Measurements from ENCODE around the gene SLC2A11. TPM values are rescaled to one million over a fixed set of nuclear protein-coding genes. Genes with fewer than 3 reads are reported as not detected.

Gene SLC2A11
- total RNA-seq (2014; rRNA removed; shearing (Covaris generic)), result 0.51 and 1.9 TPM in 2 replicates

- DNase-seq, result peak; percentile 97 to 99
- H3K4me3 ChIP-seq, result peak within 1 kb of the TSS; percentile 55
- H3K36me3 ChIP-seq, result no peaks in the 10 kb centered on the region
- H3K27ac ChIP-seq, result no peak within 1 kb of the TSS
- H3K4me1 ChIP-seq, result peaks cover 10% of the 10 kb centered on the region
- H3K27me3 ChIP-seq, result no peaks in the 10 kb centered on the region
- H3K9me3 ChIP-seq (replicated peaks), result no peaks in the 10 kb centered on the region
These were observed at the start of gene SLC2A11 for GRCh38 chr22:23857606-23858483. SLC2A11 (plus strand) TSS chr22:23857875; CDS start chr22:23858000, 125 bp downstream.

GRCh38 chr22:23812378-23812777, 45.3 kb upstream of the SLC2A11 start:
- Histone ChIP-seq H3K4me1 (no peaks in the 10 kb centered on the region), H3K4me3 (no peak overlapping the region), H3K36me3 (peaks cover 40% of the 10 kb centered on the region), H3K27ac (no peak overlapping the region), H3K9me3 (replicated peaks) (no peaks in the 10 kb centered on the region), H3K27me3 (no peaks in the 10 kb centered on the region)
- no peak for DNase-seq

GRCh38 chr22:23815541-23816155, 42.0 kb upstream of the SLC2A11 start:
- Histone ChIP-seq H3K9me3 (replicated peaks) (no peaks in the 10 kb centered on the region), H3K27me3 (no peaks in the 10 kb centered on the region), H3K27ac (no peak overlapping the region), H3K36me3 (peaks cover 63% of the 10 kb centered on the region), H3K4me1 (no peaks in the 10 kb centered on the region), H3K4me3 (no peak overlapping the region)
- no peak for DNase-seq

GRCh38 chr22:23816156-23816976, 41.3 kb upstream of the SLC2A11 start:
- H3K36me3 ChIP-seq, result peaks cover 64% of the 10 kb centered on the region
- H3K4me3 ChIP-seq, result no peak overlapping the region
- no peaks in the 10 kb centered on the region for H3K4me1 ChIP-seq
- no peaks in the 10 kb centered on the region for H3K9me3 ChIP-seq (replicated peaks)
- H3K27ac ChIP-seq, result no peak overlapping the region
- no peak for DNase-seq
- no peaks in the 10 kb centered on the region for H3K27me3 ChIP-seq

- Histone ChIP-seq H3K27ac (no peak overlapping the region), H3K4me3 (no peak overlapping the region), H3K27me3 (no peaks in the 10 kb centered on the region), H3K36me3 (peaks cover 63% of the 10 kb centered on the region), H3K4me1 (no peaks in the 10 kb centered on the region), H3K9me3 (replicated peaks) (no peaks in the 10 kb centered on the region)
- no peak for DNase-seq
These were observed 40.5 kb upstream of the SLC2A11 start for GRCh38 chr22:23817146-23817545.

GRCh38 chr22:23818541-23818940, 39.1 kb upstream of the SLC2A11 start:
- Histone ChIP-seq H3K27ac (no peak overlapping the region), H3K4me3 (no peak overlapping the region), H3K36me3 (peaks cover 68% of the 10 kb centered on the region), H3K27me3 (no peaks in the 10 kb centered on the region), H3K4me1 (no peaks in the 10 kb centered on the region), H3K9me3 (replicated peaks) (no peaks in the 10 kb centered on the region)
- DNase-seq, result no peak

- Histone ChIP-seq H3K36me3 (peaks cover 85% of the 10 kb centered on the region), H3K9me3 (replicated peaks) (no peaks in the 10 kb centered on the region), H3K4me1 (no peaks in the 10 kb centered on the region), H3K27ac (no peak overlapping the region), H3K4me3 (no peak overlapping the region), H3K27me3 (no peaks in the 10 kb centered on the region)
- no peak for DNase-seq
These were observed 36.9 kb upstream of the SLC2A11 start for GRCh38 chr22:23820748-23821211.

GRCh38 chr22:23822101-23822671, 35.5 kb upstream of the SLC2A11 start:
- H3K4me3 ChIP-seq, result no peak overlapping the region
- no peak overlapping the region for H3K27ac ChIP-seq
- H3K36me3 ChIP-seq, result peaks cover 83% of the 10 kb centered on the region
- DNase-seq, result no peak
- H3K27me3 ChIP-seq, result no peaks in the 10 kb centered on the region
- H3K4me1 ChIP-seq, result no peaks in the 10 kb centered on the region
- H3K9me3 ChIP-seq (replicated peaks), result no peaks in the 10 kb centered on the region

- no peaks in the 10 kb centered on the region for H3K27me3 ChIP-seq
- no peak for DNase-seq
- no peak overlapping the region for H3K4me3 ChIP-seq
- peaks cover 75% of the 10 kb centered on the region for H3K36me3 ChIP-seq
- H3K9me3 ChIP-seq (replicated peaks), result no peaks in the 10 kb centered on the region
- no peak overlapping the region for H3K27ac ChIP-seq
- no peaks in the 10 kb centered on the region for H3K4me1 ChIP-seq
These were observed 34.3 kb upstream of the SLC2A11 start for GRCh38 chr22:23823331-23823791.

GRCh38 chr22:23824476-23825245, 33.0 kb upstream of the SLC2A11 start:
- no peak for DNase-seq
- H3K9me3 ChIP-seq (replicated peaks), result no peaks in the 10 kb centered on the region
- no peaks in the 10 kb centered on the region for H3K4me1 ChIP-seq
- H3K4me3 ChIP-seq, result no peak overlapping the region
- no peak overlapping the region for H3K27ac ChIP-seq
- no peaks in the 10 kb centered on the region for H3K27me3 ChIP-seq
- H3K36me3 ChIP-seq, result peaks cover 79% of the 10 kb centered on the region

- Histone ChIP-seq H3K27ac (no peak overlapping the region), H3K36me3 (peaks cover 78% of the 10 kb centered on the region), H3K27me3 (no peaks in the 10 kb centered on the region), H3K4me1 (no peaks in the 10 kb centered on the region), H3K9me3 (replicated peaks) (no peaks in the 10 kb centered on the region), H3K4me3 (no peak overlapping the region)
- no peak for DNase-seq
These were observed 32.3 kb upstream of the SLC2A11 start for GRCh38 chr22:23825246-23825905.

- Histone ChIP-seq H3K4me3 (no peak overlapping the region), H3K27ac (no peak overlapping the region), H3K27me3 (no peaks in the 10 kb centered on the region), H3K4me1 (no peaks in the 10 kb centered on the region), H3K9me3 (replicated peaks) (no peaks in the 10 kb centered on the region), H3K36me3 (peaks cover 74% of the 10 kb centered on the region)
- DNase-seq, result no peak
These were observed 30.9 kb upstream of the SLC2A11 start for GRCh38 chr22:23826510-23827350.
